ENCODE results near the gene TEDC2.
"Not testable (repeated sequence)": the region's sequence is repeated elsewhere in the genome, so short reads cannot be mapped to it uniquely, and the experiment has no call there.

- TF ChIP-seq CTCF (IDR thresholded peaks at IDR 0.05); POLR2A (IDR thresholded peaks at IDR 0.05); POLR2AphosphoS5 (IDR thresholded peaks at IDR 0.05; ENCODE audit: insufficient read depth in 1 of 2, low read depth in 1 of 2): not testable (repeated sequence)
These were observed 24.7 kb upstream of the TEDC2 start for GRCh38 chr16:2435236-2435635.

Data from vagina (tissue), 2 donors.